Measurements from ENCODE around the gene ISCU. TPM values are rescaled to one million over a fixed set of nuclear protein-coding genes. Genes with fewer than 3 reads are reported as not detected.

Gene ISCU
- total RNA-seq, 4 donors from 2014 or later = 189 to 297 (median 212) TPM

DNA sequence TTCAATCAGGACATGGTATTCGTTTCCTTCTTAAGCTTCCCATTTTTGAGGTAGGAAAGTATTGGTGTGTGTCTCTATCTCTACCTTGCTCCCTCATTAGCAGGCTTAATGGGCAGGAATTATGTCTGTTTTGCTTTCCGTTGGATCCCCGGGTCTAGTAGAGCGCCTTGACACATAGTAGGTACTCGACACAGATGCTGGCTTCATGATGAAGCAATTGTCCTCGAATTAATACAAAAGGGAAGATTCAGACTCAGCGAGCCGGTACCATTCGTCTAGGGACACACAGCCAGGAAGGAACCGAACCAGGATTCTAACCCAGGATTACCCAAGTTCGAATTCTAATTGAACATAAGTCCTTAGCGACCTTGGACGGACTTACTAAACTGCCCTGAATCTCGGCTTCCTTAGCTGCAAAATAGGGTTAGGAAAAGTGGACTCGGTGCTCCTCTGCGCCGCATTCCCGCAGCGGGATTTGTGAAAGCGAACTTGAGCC lies 496 bp upstream of the ISCU start:
- TF ChIP-seq, protein P1, sequence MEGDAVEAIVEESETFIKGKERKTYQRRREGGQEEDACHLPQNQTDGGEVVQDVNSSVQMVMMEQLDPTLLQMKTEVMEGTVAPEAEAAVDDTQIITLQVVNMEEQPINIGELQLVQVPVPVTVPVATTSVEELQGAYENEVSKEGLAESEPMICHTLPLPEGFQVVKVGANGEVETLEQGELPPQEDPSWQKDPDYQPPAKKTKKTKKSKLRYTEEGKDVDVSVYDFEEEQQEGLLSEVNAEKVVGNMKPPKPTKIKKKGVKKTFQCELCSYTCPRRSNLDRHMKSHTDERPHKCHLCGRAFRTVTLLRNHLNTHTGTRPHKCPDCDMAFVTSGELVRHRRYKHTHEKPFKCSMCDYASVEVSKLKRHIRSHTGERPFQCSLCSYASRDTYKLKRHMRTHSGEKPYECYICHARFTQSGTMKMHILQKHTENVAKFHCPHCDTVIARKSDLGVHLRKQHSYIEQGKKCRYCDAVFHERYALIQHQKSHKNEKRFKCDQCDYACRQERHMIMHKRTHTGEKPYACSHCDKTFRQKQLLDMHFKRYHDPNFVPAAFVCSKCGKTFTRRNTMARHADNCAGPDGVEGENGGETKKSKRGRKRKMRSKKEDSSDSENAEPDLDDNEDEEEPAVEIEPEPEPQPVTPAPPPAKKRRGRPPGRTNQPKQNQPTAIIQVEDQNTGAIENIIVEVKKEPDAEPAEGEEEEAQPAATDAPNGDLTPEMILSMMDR (IDR thresholded peaks at IDR 0.05; ENCODE audit: low read depth) = no peak

DNA sequence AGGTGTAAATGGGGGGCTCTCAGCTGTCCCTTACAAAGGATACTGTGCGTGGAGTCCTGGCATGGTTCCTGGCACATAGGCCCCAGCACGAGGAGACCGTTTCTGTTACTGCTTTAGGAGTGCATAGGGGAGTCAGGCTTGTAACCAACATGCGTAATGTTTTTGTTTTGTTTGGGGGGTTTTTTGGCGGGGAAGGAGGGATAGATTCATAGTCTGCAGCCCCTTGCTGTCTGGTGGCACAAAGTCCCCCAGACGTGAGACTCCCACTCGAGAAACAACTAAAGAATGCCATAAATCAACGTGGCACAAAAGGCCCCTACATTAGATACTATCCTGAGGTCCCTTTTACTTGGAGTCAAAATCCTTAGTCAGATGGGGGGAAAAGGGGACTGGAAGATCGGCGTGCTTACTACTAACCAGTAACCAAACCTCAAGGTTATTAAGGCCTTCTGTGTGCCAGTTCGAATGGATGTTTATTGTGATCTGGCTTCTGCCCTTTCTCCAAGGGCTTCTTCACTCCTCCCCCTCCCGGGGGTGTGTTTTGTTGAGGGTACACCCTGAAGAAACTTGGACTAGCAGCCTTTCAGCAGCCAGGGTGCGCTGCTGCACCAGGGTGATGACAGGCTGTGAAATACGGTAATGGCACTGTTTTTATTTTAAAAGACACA lies 874 bp downstream of the ISCU start:
- TF ChIP-seq, protein P1 (IDR thresholded peaks at IDR 0.05; ENCODE audit: low read depth) = no peak

- TF ChIP-seq, protein P1 (IDR thresholded peaks at IDR 0.05; ENCODE audit: low read depth) = no peak
Measured at GRCh38 chr12:108563804-108564151, 1.4 kb downstream of the ISCU start.

- TF ChIP-seq, protein P1 (IDR thresholded peaks at IDR 0.05; ENCODE audit: low read depth) = no peak
Measured at GRCh38 chr12:108564724-108565123, 2.3 kb downstream of the ISCU start.

DNA sequence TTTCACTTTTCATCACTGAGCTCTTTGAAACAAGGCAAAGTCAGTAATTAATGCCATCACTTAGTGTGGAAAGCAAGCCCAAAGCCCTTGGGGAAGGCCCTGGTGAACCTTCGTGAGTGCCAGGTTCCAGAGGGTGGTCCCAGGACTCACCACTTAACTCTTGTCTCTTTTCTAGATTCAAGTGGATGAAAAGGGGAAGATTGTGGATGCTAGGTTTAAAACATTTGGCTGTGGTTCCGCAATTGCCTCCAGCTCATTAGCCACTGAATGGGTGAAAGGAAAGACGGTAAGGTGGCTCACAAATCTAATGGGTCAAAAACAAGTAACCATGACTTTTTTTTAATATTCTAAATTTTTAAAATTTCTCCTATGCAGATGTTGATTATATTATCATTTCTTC lies 2.8 kb downstream of the ISCU start:
- TF ChIP-seq, protein P1 (IDR thresholded peaks at IDR 0.05; ENCODE audit: low read depth) = no peak

- TF ChIP-seq, protein P1 (IDR thresholded peaks at IDR 0.05; ENCODE audit: low read depth) = no peak
Measured at GRCh38 chr12:108565976-108566375, 3.6 kb downstream of the ISCU start.

DNA sequence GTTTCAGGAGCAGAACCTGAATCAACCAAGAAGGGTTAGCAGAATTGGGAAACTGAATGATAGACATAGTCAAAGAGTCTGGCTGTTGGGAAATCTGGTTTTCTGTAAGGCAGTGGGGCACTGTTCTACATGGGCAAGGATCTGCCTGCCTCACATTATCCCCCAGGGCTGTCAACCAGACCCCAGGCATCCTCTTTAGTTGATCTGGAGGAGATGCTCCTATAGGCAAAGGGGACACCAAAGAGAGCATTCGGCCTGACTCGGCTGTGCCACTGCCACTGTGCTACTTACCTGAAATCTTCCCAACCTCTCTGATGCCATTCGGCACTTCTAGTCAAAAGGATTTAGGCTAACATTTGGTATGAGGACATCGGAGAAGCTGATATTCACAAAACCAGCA lies 4.1 kb downstream of the ISCU start:
- TF ChIP-seq, protein P1 (IDR thresholded peaks at IDR 0.05; ENCODE audit: low read depth) = no peak

Data from subcutaneous adipose tissue (tissue), 4 donors.